Osteoblast (primary cell): ENCODE data around the gene NDUFB8. TPM values are rescaled to one million over a fixed set of nuclear protein-coding genes. Genes with fewer than 3 reads are reported as not detected.

Experiments used
- DNase-seq: peaks from one replicate; pipeline ENCODE4 v3.0.0; 2011; ENCODE audit warnings: low spot score, mixed read lengths; ENCODE audit not compliant: insufficient read length; ENCODE audit errors: missing footprints
- H2AFZ ChIP-seq: 2 replicates; pipeline ENCODE4 v1.6.0; 2011; ENCODE audit warnings: mild to moderate bottlenecking, low read length
- H3K27ac ChIP-seq: 2 replicates; pipeline ENCODE4 v1.5.1; 2011; ENCODE audit warnings: mild to moderate bottlenecking, low read depth, low read length, moderate library complexity
- H3K27me3 ChIP-seq: 2 replicates; pipeline ENCODE4 v1.6.0; 2012; ENCODE audit warnings: mild to moderate bottlenecking, control low read depth, inconsistent platforms, low read length, moderate library complexity; ENCODE audit not compliant: insufficient read depth
- H3K36me3 ChIP-seq: 2 replicates; pipeline ENCODE4 v1.5.1; 2011; ENCODE audit warnings: mild to moderate bottlenecking, low read length, control low read depth, moderate library complexity; ENCODE audit not compliant: insufficient read depth
- H3K4me1 ChIP-seq: 2 replicates; pipeline ENCODE4 v1.5.1; 2011; ENCODE audit warnings: mild to moderate bottlenecking, low read length, control low read depth, moderate library complexity; ENCODE audit not compliant: insufficient read depth
- H3K4me2 ChIP-seq: 2 replicates; pipeline ENCODE4 v1.6.0; 2011; ENCODE audit warnings: mild to moderate bottlenecking, low read length; ENCODE audit not compliant: insufficient read depth
- H3K4me3 ChIP-seq: fragments of 200-600 bp; sonication (generic); 3 replicates; pipeline ENCODE4 v1.5.1; 2012; ENCODE audit warnings: mild to moderate bottlenecking, low read length, inconsistent platforms; ENCODE audit not compliant: insufficient read depth
- H3K79me2 ChIP-seq: 2 replicates; pipeline ENCODE4 v1.6.0; 2012; ENCODE audit warnings: mild to moderate bottlenecking, low read length, control low read depth, inconsistent platforms; ENCODE audit not compliant: insufficient read depth
- H3K9me3 ChIP-seq: 2 replicates; pipeline ENCODE4 v1.5.1; 2011; ENCODE audit warnings: low read depth, low read length, control low read depth
- H4K20me1 ChIP-seq: 2 replicates; pipeline ENCODE4 v1.6.0; 2012; ENCODE audit warnings: mild to moderate bottlenecking, low read length, control low read depth; ENCODE audit not compliant: insufficient read depth
- CTCF ChIP-seq: IDR thresholded peaks from 2 replicates; pipeline ENCODE4 v1.5.1; 2011; ENCODE audit warnings: mild to moderate bottlenecking, low read depth, low read length, moderate library complexity; ENCODE audit errors: extremely low read depth
- total RNA-seq: library from RNA; depleted of rRNA; stranded (reverse); fragments of >200 nt; gene quantifications from 2 replicates; pipeline ENCODE4 v1.2.3, GENCODE V29; 2012

NDUFB8 gene
- total RNA-seq, 1 donor: 102 TPM

- peaks cover 48% of the 10 kb centered on the region for H3K79me2 ChIP-seq
- no peak for DNase-seq
- H4K20me1 ChIP-seq: peaks cover 12% of the 10 kb centered on the region
- no peak overlapping the region for H3K27ac ChIP-seq
- no peaks in the 10 kb centered on the region for H3K27me3 ChIP-seq
- no peak overlapping the region for H3K4me3 ChIP-seq
- no peaks in the 10 kb centered on the region for H3K9me3 ChIP-seq
- no peak overlapping the region for H3K4me2 ChIP-seq
- no peak overlapping the region for H2AFZ ChIP-seq
- H3K36me3 ChIP-seq: peaks cover 5% of the 10 kb centered on the region
- H3K4me1 ChIP-seq: peaks cover 29% of the 10 kb centered on the region
- no peak for TF ChIP-seq CTCF
These were observed 2.1 kb upstream of the NDUFB8 start for GRCh38 chr10:100531761-100532160.

- Histone ChIP-seq H3K4me3 (peak overlapping the region; percentile 96), H3K27me3 (no peaks in the 10 kb centered on the region), H3K27ac (peak overlapping the region; percentile 78), H4K20me1 (peaks cover 11% of the 10 kb centered on the region), H3K36me3 (peaks cover 27% of the 10 kb centered on the region), H3K4me1 (peaks cover 19% of the 10 kb centered on the region), H3K9me3 (no peaks in the 10 kb centered on the region), H3K79me2 (peaks cover 35% of the 10 kb centered on the region), H2AFZ (peak overlapping the region; percentile 100), H3K4me2 (peak overlapping the region; percentile 98)
- DNase-seq: no peak
- no peak for TF ChIP-seq CTCF
These were observed 673 bp downstream of the NDUFB8 start for GRCh38 chr10:100528921-100529474.

- Histone ChIP-seq H3K4me3 (peak overlapping the region; percentile 96), H3K4me2 (peak overlapping the region; percentile 98), H4K20me1 (peaks cover 11% of the 10 kb centered on the region), H3K4me1 (peaks cover 19% of the 10 kb centered on the region), H2AFZ (peak overlapping the region; percentile 100), H3K27ac (peak overlapping the region; percentile 78), H3K79me2 (peaks cover 35% of the 10 kb centered on the region), H3K9me3 (no peaks in the 10 kb centered on the region), H3K36me3 (peaks cover 34% of the 10 kb centered on the region), H3K27me3 (no peaks in the 10 kb centered on the region)
- no peak for TF ChIP-seq CTCF
- DNase-seq: no peak
These were observed 1.4 kb downstream of the NDUFB8 start for GRCh38 chr10:100528123-100528886.

GRCh38 chr10:100524638-100525037, 5.0 kb downstream of the NDUFB8 start:
- no peak for TF ChIP-seq CTCF
- Histone ChIP-seq H3K27me3 (no peaks in the 10 kb centered on the region), H3K4me3 (no peak overlapping the region), H3K4me2 (no peak overlapping the region), H2AFZ (no peak overlapping the region), H3K27ac (no peak overlapping the region), H3K36me3 (peaks cover 40% of the 10 kb centered on the region), H3K79me2 (peaks cover 29% of the 10 kb centered on the region), H4K20me1 (peaks cover 11% of the 10 kb centered on the region), H3K9me3 (no peaks in the 10 kb centered on the region), H3K4me1 (peaks cover 30% of the 10 kb centered on the region)
- no peak for DNase-seq
